ENCODE data around the gene CLCN1. TPM values are rescaled to one million over a fixed set of nuclear protein-coding genes. Genes with fewer than 3 reads are reported as not detected.
A peak's percentile ranks its signal among the peaks of the same experiment; 100 is the strongest.
"Not testable (repeated sequence)": the region's sequence is repeated elsewhere in the genome, so short reads cannot be mapped to it uniquely, and the experiment has no call there.

Gene CLCN1
- total RNA-seq, 2 experiments from 2014 or later: not detected

GRCh38 chr7:143285470-143285778 lies 30.5 kb upstream of the CLCN1 start:
- H3K4me1 Mint-ChIP-seq (ENCODE audit: low read depth): peaks cover 41% of the 10 kb centered on the region
- CTCF ChIA-PET: no interaction called here
- H3K36me3 Mint-ChIP-seq (ENCODE audit: low read depth): peaks cover 20% of the 10 kb centered on the region
- no peak for DNase-seq
- H3K27me3 Mint-ChIP-seq (ENCODE audit: low read depth): no peaks in the 10 kb centered on the region
- peak overlapping the region; percentile 35 for H3K27ac Mint-ChIP-seq
- intact Hi-C loops (cut with micrococcal nuclease): loop anchor here (10.0 kb wide), 1 partner anchor 1539 kb away; no protein-coding TSS in a partner anchor
- H3K9me3 Mint-ChIP-seq: peaks cover 6% of the 10 kb centered on the region
- no peak overlapping the region for H3K4me3 Mint-ChIP-seq

GRCh38 chr7:143285806-143286521 lies 29.9 kb upstream of the CLCN1 start:
- no peak overlapping the region for H3K27ac Mint-ChIP-seq
- no peaks in the 10 kb centered on the region for H3K27me3 Mint-ChIP-seq (ENCODE audit: low read depth)
- no peak for DNase-seq
- H3K4me3 Mint-ChIP-seq: no peak overlapping the region
- H3K4me1 Mint-ChIP-seq (ENCODE audit: low read depth): peaks cover 43% of the 10 kb centered on the region
- intact Hi-C loops (cut with micrococcal nuclease): loop anchor here (10.0 kb wide), 1 partner anchor 1539 kb away; no protein-coding TSS in a partner anchor
- H3K36me3 Mint-ChIP-seq (ENCODE audit: low read depth): peaks cover 23% of the 10 kb centered on the region
- H3K9me3 Mint-ChIP-seq: peaks cover 6% of the 10 kb centered on the region
- CTCF ChIA-PET: interaction anchor here (2.5 kb wide), 1 partner anchor 45 kb away, joined by 12 read pairs; no protein-coding TSS in a partner anchor

GRCh38 chr7:143286522-143286890 lies 29.4 kb upstream of the CLCN1 start:
- Mint-ChIP-seq H3K27me3 (ENCODE audit: low read depth) (no peaks in the 10 kb centered on the region), H3K27ac (peak overlapping the region; percentile 60), H3K36me3 (ENCODE audit: low read depth) (peaks cover 28% of the 10 kb centered on the region), H3K4me1 (ENCODE audit: low read depth) (peaks cover 46% of the 10 kb centered on the region), H3K9me3 (peaks cover 6% of the 10 kb centered on the region), H3K4me3 (no peak overlapping the region)
- intact Hi-C loops (cut with micrococcal nuclease): loop anchor here (10.0 kb wide), 1 partner anchor 1538 kb away; no protein-coding TSS in a partner anchor
- CTCF ChIA-PET: interaction anchor here (1.5 to 2.5 kb wide), 2 partner anchors 41 to 46 kb away, joined by 4 to 12 read pairs; no protein-coding TSS in a partner anchor
- DNase-seq: no peak

- CTCF ChIA-PET: interaction anchor here (0.6 to 2.5 kb wide), 10 partner anchors 8 to 120 kb away, joined by 3 to 12 read pairs (median 4); partner anchors contain the start of gene GSTK1
- Mint-ChIP-seq H3K27me3 (ENCODE audit: low read depth) (no peaks in the 10 kb centered on the region), H3K36me3 (ENCODE audit: low read depth) (peaks cover 34% of the 10 kb centered on the region), H3K4me1 (ENCODE audit: low read depth) (peaks cover 48% of the 10 kb centered on the region), H3K4me3 (peak overlapping the region; percentile 96), H3K27ac (peak overlapping the region; percentile 88), H3K9me3 (peaks cover 6% of the 10 kb centered on the region)
- DNase-seq: no peak
- intact Hi-C loops (cut with micrococcal nuclease): loop anchor here (10.0 kb wide), 1 partner anchor 1537 kb away; no protein-coding TSS in a partner anchor
These were observed 28.5 kb upstream of the CLCN1 start for GRCh38 chr7:143287339-143287934.

GRCh38 chr7:143287935-143288826 lies 27.7 kb upstream of the CLCN1 start, which contains the start of gene CASP2:
TSS of gene CASP2 (plus strand) at chr7:143288351. CDS start at chr7:143288456, 105 bp downstream.
- peaks cover 39% of the 10 kb centered on the region for H3K36me3 Mint-ChIP-seq (ENCODE audit: low read depth)
- intact Hi-C loops (cut with micrococcal nuclease): loop anchor here (1.0 to 10.0 kb wide), 8 partner anchors 9 to 1537 kb away; partner anchors contain the start of genes EPHB6, FAM131B, GSTK1 and ZYX
- DNase-seq: peak; percentile 99
- H3K9me3 Mint-ChIP-seq: peaks cover 6% of the 10 kb centered on the region
- H3K27me3 Mint-ChIP-seq (ENCODE audit: low read depth): no peaks in the 10 kb centered on the region
- H3K4me1 Mint-ChIP-seq (ENCODE audit: low read depth): peaks cover 48% of the 10 kb centered on the region
- H3K4me3 Mint-ChIP-seq: peak within 1 kb of the TSS; percentile 96
- peak within 1 kb of the TSS; percentile 88 for H3K27ac Mint-ChIP-seq
- CTCF ChIA-PET: interaction anchor here (0.6 to 2.5 kb wide), 10 partner anchors 9 to 120 kb away, joined by 3 to 12 read pairs (median 4); partner anchors contain the start of gene GSTK1

- Mint-ChIP-seq H3K27me3 (ENCODE audit: low read depth) (no peaks in the 10 kb centered on the region), H3K9me3 (peaks cover 6% of the 10 kb centered on the region), H3K36me3 (ENCODE audit: low read depth) (peaks cover 46% of the 10 kb centered on the region), H3K4me3 (peak overlapping the region; percentile 96), H3K4me1 (ENCODE audit: low read depth) (peaks cover 46% of the 10 kb centered on the region), H3K27ac (peak overlapping the region; percentile 88)
- CTCF ChIA-PET: interaction anchor here (0.7 to 2.5 kb wide), 4 partner anchors 16 to 119 kb away, joined by 3 to 12 read pairs (median 4); partner anchors contain the start of gene GSTK1
- DNase-seq: no peak
- intact Hi-C loops (cut with micrococcal nuclease): loop anchor here (1.0 to 10.0 kb wide), 10 partner anchors 10 to 1536 kb away; partner anchors contain the start of genes EPHB6, FAM131B, GSTK1 and ZYX
These were observed 27.1 kb upstream of the CLCN1 start for GRCh38 chr7:143288836-143289235.

- Mint-ChIP-seq H3K36me3 (ENCODE audit: low read depth) (peaks cover 52% of the 10 kb centered on the region), H3K4me1 (ENCODE audit: low read depth) (peaks cover 45% of the 10 kb centered on the region), H3K27ac (peak overlapping the region; percentile 88), H3K4me3 (peak overlapping the region; percentile 96), H3K9me3 (peaks cover 6% of the 10 kb centered on the region), H3K27me3 (ENCODE audit: low read depth) (no peaks in the 10 kb centered on the region)
- CTCF ChIA-PET: interaction anchor here (0.7 to 3.7 kb wide), 6 partner anchors 9 to 56 kb away, joined by 3 to 24 read pairs (median 6); no protein-coding TSS in a partner anchor
- intact Hi-C loops (cut with micrococcal nuclease): loop anchor here (1.0 to 10.0 kb wide), 5 partner anchors 14 to 1535 kb away; partner anchors contain the start of genes EPHB6 and FAM131B
- peak; percentile 27 for DNase-seq
These were observed 26.5 kb upstream of the CLCN1 start for GRCh38 chr7:143289421-143289820.

- CTCF ChIA-PET: interaction anchor here (0.6 to 3.7 kb wide), 7 partner anchors 9 to 55 kb away, joined by 3 to 24 read pairs (median 4); no protein-coding TSS in a partner anchor
- peak overlapping the region; percentile 96 for H3K4me3 Mint-ChIP-seq
- not testable (repeated sequence) for H3K9me3 Mint-ChIP-seq; H3K27me3 Mint-ChIP-seq (ENCODE audit: low read depth); DNase-seq
- H3K36me3 Mint-ChIP-seq (ENCODE audit: low read depth): peaks cover 56% of the 10 kb centered on the region
- H3K27ac Mint-ChIP-seq: peak overlapping the region; percentile 88
- intact Hi-C loops (cut with micrococcal nuclease): loop anchor here (1.0 to 10.0 kb wide), 5 partner anchors 13 to 1535 kb away; partner anchors contain the start of genes EPHB6 and FAM131B
- peaks cover 49% of the 10 kb centered on the region for H3K4me1 Mint-ChIP-seq (ENCODE audit: low read depth)
These were observed 26.0 kb upstream of the CLCN1 start for GRCh38 chr7:143289888-143290287.

- peaks cover 53% of the 10 kb centered on the region for H3K4me1 Mint-ChIP-seq (ENCODE audit: low read depth)
- H3K4me3 Mint-ChIP-seq: peak overlapping the region; percentile 96
- no peaks in the 10 kb centered on the region for H3K27me3 Mint-ChIP-seq (ENCODE audit: low read depth)
- peak overlapping the region; percentile 88 for H3K27ac Mint-ChIP-seq
- CTCF ChIA-PET: interaction anchor here (0.6 to 3.7 kb wide), 7 partner anchors 10 to 90 kb away, joined by 3 to 24 read pairs (median 9); partner anchors contain the start of gene GSTK1
- intact Hi-C loops (cut with micrococcal nuclease): no loop called here
- no peak for DNase-seq
- peaks cover 59% of the 10 kb centered on the region for H3K36me3 Mint-ChIP-seq (ENCODE audit: low read depth)
- peaks cover 6% of the 10 kb centered on the region for H3K9me3 Mint-ChIP-seq
These were observed 25.6 kb upstream of the CLCN1 start for GRCh38 chr7:143290293-143290692.

- intact Hi-C loops (cut with micrococcal nuclease): no loop called here
- Mint-ChIP-seq H3K27ac (no peak overlapping the region), H3K4me3 (no peak overlapping the region), H3K27me3 (ENCODE audit: low read depth) (no peaks in the 10 kb centered on the region), H3K36me3 (ENCODE audit: low read depth) (peaks cover 74% of the 10 kb centered on the region), H3K9me3 (peaks cover under 1% of the 10 kb centered on the region), H3K4me1 (ENCODE audit: low read depth) (peaks cover 56% of the 10 kb centered on the region)
- DNase-seq: no peak
- CTCF ChIA-PET: interaction anchor here (1.6 to 3.7 kb wide), 3 partner anchors 7 to 52 kb away, joined by 3 to 24 read pairs (median 21); no protein-coding TSS in a partner anchor
These were observed 23.0 kb upstream of the CLCN1 start for GRCh38 chr7:143292876-143293275.

- intact Hi-C loops (cut with micrococcal nuclease): no loop called here
- Mint-ChIP-seq H3K9me3 (no peaks in the 10 kb centered on the region), H3K27me3 (ENCODE audit: low read depth) (no peaks in the 10 kb centered on the region), H3K4me1 (ENCODE audit: low read depth) (peaks cover 52% of the 10 kb centered on the region), H3K36me3 (ENCODE audit: low read depth) (peaks cover 74% of the 10 kb centered on the region), H3K27ac (peak overlapping the region; percentile 4), H3K4me3 (no peak overlapping the region)
- no peak for DNase-seq
- CTCF ChIA-PET: interaction anchor here (0.7 to 9.4 kb wide), 7 partner anchors 9 to 120 kb away, joined by 3 to 137 read pairs (median 5); no protein-coding TSS in a partner anchor
These were observed 20.0 kb upstream of the CLCN1 start for GRCh38 chr7:143295870-143296269.
